ENCODE measurements around the gene TSPAN6.

Gene TSPAN6

GRCh38 chrX:100647095-100647494 lies 10.5 kb upstream of the TSPAN6 start:
- no peak for DNase-seq

GRCh38 chrX:100645106-100645505 lies 8.5 kb upstream of the TSPAN6 start:
- DNase-seq = no peak

- no peak for DNase-seq
Observed at GRCh38 chrX:100643956-100644860, 7.6 kb upstream of the TSPAN6 start, which contains the start of gene SRPX2. Gene SRPX2 (plus strand): TSS chrX:100644199. CDS start chrX:100646323, 2,124 bp downstream.

GRCh38 chrX:100643212-100643611 lies 6.6 kb upstream of the TSPAN6 start:
- DNase-seq = no peak

- DNase-seq = no peak
Observed at GRCh38 chrX:100642290-100642689, 5.7 kb upstream of the TSPAN6 start.

GRCh38 chrX:100635989-100636320 lies 651 bp downstream of the TSPAN6 start:
- DNase-seq = no peak

- no peak for DNase-seq
Observed at GRCh38 chrX:100635040-100635439, 1.6 kb downstream of the TSPAN6 start.

- no peak for DNase-seq
Observed at GRCh38 chrX:100625985-100626491, 10.6 kb downstream of the TSPAN6 start.

GRCh38 chrX:100623001-100623400 lies 13.6 kb downstream of the TSPAN6 start:
- DNase-seq = no peak

- no peak for DNase-seq
Observed at GRCh38 chrX:100615005-100615404, 21.6 kb downstream of the TSPAN6 start.

GRCh38 chrX:100611951-100612350 lies 24.7 kb downstream of the TSPAN6 start:
- no peak for DNase-seq

GRCh38 chrX:100609591-100609990 lies 27.0 kb downstream of the TSPAN6 start:
- DNase-seq = no peak

- DNase-seq = no peak
Observed at GRCh38 chrX:100606753-100607152, 29.9 kb downstream of the TSPAN6 start.

GRCh38 chrX:100600758-100601157 lies 35.8 kb downstream of the TSPAN6 start:
- no peak for DNase-seq

- DNase-seq = no peak
Observed at GRCh38 chrX:100600340-100600739, 36.3 kb downstream of the TSPAN6 start.

GRCh38 chrX:100599456-100599855 lies 37.1 kb downstream of the TSPAN6 start:
- no peak for DNase-seq

GRCh38 chrX:100596601-100597000 lies 40.0 kb downstream of the TSPAN6 start:
- DNase-seq = no peak

- no peak for DNase-seq
Observed at GRCh38 chrX:100593581-100593980, 43.0 kb downstream of the TSPAN6 start.

- DNase-seq = no peak
Observed at GRCh38 chrX:100593126-100593525, 43.5 kb downstream of the TSPAN6 start.

- no peak for DNase-seq
Observed at GRCh38 chrX:100591256-100592051, 45.2 kb downstream of the TSPAN6 start.

- DNase-seq = no peak
Observed at GRCh38 chrX:100587861-100588260, 48.7 kb downstream of the TSPAN6 start.

- no peak for DNase-seq
Observed at GRCh38 chrX:100586747-100587146, 49.9 kb downstream of the TSPAN6 start.

GRCh38 chrX:100584611-100585010 lies 52.0 kb downstream of the TSPAN6 start, which contains the start of gene TNMD:
Gene TNMD (plus strand): TSS chrX:100584936. CDS start chrX:100585019, 83 bp downstream.
- DNase-seq = no peak

All from activated effector memory CD4-positive, alpha-beta T cell treated with anti-CD3 and anti-CD28 coated beads, Interleukin-2, amount 50 U/mL, for 16 hours (primary cell).